ENCODE results near the gene CDC42EP5. TPM values are rescaled to one million over a fixed set of nuclear protein-coding genes. Genes with fewer than 3 reads are reported as not detected.
A peak's percentile ranks its signal among the peaks of the same experiment; 100 is the strongest.
"Not testable (repeated sequence)": the region's sequence is repeated elsewhere in the genome, so short reads cannot be mapped to it uniquely, and the experiment has no call there.

The CDC42EP5 gene, protein sequence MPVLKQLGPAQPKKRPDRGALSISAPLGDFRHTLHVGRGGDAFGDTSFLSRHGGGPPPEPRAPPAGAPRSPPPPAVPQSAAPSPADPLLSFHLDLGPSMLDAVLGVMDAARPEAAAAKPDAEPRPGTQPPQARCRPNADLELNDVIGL
- total RNA-seq = 100 to 1,000 TPM; 501 to 569 TPM
- long read RNA-seq, transcript CDC42EP5-201 (3 exons, 864 nt) = major isoform, 142 of 193 reads
- long read RNA-seq, partial matches to known transcripts = 50 of 193 reads
- long read RNA-seq, other reads (novel, unspliced or antisense) = 1 of 193 reads

DNA sequence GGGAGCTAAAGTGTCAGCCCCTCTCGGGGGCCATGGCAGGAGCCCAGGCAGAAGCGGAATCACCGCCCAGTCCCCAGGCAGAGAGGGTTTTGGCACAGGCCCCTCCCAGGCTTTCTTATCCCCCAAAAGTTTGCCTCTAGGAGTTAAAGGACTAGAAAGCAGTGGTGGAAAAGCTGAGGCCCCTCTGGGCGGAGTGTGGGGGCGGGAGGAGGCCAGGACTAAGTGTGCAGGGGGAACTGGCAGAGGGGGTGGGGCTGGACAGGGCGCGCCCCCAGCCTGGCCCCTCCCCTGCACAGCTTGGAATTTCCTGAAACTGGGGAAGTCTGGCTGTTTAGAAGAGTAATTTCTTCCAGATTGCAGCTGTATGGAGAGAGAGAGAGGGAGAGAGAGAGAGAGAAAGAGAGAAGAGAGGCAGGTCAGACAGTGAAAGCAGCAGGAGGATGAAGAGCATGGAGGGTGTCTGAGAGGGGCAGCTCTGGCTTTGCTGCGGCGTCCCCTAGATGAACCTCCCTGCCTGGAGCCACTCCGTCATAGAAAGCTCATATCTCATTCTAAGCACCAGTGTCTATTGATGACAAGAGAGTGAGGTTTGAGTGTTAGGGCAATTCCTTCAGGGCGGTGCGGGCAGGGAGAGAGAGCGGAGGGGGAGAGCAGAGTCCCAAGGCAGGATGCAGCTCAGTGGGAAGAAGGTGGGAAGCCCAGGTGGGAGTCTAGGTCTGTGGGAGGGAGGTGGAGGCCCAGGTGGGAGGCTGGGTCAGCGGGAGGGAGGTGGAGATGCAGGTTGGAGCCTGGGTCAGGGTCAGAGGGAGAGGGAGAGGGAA lies at the start of gene CDC42EP5:
CDC42EP5 (minus strand) TSS at position 226 of the 821 bp plus-strand sequence. CDS start 7,749 bp downstream, outside the sequence.
- ATAC-seq = peak; percentile 72
- intact Hi-C loops (cut with DNase I, micrococcal nuclease) = no loop called here
- peak; percentile 83 to 85 for DNase-seq

DNA sequence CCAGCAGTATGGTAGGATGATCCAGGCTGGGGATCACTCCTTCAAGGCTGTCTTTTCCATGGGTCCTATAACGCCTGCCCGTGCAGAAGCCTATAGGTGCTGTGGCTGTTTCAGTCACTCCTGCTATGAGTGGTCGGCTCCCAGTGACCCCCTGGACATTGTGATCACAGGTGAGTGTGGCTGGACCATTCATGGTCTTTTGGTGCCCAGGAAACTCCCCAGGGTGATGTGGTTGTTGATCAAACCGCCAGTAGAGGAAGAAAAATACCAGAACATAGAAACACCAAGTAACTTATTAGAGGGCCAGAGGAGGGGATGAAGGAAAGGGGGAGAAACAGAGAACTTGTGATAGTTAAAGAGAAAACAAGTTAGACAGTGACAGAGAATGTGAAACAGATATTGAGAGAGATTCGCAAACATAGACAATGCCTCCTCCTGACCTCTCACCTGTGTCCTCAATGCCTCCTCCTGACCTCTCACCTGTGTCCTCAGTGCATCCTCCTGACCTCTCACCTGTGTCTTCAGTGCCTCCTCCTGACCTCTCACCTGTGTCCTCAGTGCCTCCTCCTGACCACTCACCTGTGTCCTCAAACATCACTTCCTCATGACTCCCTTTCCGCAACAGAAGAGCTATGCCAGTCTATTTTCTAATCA lies 48.9 kb upstream of the CDC42EP5 start:
- DNase-seq (no peak), ATAC-seq (no peak)
- intact Hi-C loops (cut with DNase I, micrococcal nuclease) = no loop called here

DNA sequence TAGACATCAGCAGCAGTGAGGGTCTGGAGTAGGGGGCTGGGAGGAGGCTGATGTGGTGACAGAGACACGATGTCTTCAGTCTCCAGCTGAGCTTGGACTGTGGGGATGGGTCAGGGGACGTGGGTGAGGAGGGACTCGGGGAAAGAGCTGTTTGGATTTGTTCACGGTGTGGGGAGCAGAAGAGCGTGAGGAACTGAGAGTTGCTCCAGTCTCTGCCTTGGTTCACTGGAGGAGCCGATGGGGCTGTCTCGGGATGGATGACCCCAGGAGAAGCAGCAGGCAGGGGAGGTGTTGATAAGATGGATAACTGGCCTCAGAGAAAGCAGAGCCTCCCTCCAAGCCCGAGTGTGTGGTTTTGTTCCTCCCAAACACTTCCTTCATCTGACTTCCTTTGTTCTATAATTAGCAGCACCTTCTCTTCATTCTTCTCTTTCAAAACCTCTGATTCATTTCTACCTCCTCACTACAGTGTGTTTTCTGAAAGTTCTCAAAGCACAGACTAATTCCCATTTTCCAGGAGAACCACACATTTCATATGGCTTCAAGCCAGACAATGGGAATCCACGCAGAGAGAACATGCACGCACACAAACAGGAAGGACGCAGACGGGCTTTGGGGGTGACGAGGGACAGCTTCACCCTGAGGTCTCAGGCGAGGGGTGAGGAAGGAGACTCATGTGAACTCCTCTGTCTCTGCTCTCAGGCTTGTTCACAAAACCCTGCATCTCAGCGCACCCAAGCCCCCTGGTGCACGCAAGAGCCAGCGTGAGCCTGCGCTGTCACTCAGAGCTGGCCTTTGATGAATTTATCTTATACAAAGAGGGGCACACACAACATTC lies 48.1 kb upstream of the CDC42EP5 start:
- intact Hi-C loops (cut with DNase I, micrococcal nuclease) = no loop called here
- DNase-seq = no peak
- no peak for ATAC-seq

DNA sequence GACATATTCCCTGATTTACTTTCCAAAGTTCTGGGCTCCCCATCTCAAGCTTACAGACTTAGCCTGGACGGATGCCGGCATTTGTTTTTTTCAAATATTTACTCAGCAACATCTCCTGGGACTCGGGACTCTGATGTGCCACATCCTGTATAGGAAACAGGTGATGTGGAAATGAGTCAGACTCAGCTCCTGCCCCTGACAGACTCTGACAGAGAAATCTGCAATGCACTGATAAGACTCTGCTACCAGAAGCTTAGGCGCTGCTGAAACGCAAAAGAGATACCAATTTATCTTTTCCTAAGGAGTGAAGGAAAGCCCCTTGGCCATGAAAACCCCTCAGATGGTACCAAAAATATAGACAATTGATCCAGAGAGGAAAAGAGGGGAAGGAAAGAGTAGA lies 45.7 kb upstream of the CDC42EP5 start:
- intact Hi-C loops (cut with DNase I, micrococcal nuclease) = no loop called here
- DNase-seq (no peak), ATAC-seq (no peak)

DNA sequence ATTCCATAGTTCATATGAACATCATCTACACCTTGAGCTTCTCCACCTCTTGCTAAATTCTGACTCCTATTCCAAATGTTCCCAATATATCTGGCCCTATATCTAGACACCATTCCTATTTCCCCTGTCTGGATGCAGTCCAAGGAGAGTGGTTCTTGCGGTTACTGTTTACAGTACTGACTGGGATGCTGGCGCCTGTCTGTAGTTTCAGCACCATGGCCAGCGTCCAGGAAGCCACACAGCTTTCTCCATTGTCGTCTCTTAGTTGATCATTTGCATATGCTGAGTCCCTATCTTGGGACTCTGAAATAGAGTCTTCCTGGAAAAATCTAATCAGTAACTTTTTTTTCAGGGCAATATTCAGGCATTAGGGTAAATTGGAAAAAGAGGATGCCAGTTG lies 44.4 kb upstream of the CDC42EP5 start:
- DNase-seq = peak; percentile 32 to 73
- peak; percentile 66 for ATAC-seq
- intact Hi-C loops (cut with DNase I, micrococcal nuclease) = no loop called here

DNA sequence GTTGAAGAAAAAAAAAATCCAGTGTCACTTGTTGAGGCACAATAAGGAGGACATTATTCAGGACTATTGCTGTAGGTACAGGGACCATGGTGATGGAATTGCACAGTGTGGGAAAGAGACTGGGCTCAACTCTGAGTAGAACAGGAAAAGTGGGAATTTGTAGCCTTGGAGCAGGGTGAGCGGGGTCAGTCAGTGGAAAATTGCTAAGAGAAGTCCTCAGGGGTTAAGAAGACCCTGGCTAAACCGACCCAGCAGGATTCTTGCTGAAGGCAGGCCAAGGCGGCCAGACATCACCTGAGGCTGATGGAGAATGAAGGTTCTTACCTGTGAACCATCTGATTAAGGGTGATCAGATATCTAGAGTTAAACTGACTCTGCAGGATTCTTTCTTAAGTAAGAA lies 42.1 kb upstream of the CDC42EP5 start:
- intact Hi-C loops (cut with DNase I, micrococcal nuclease) = no loop called here
- ATAC-seq = no peak
- no peak for DNase-seq

DNA sequence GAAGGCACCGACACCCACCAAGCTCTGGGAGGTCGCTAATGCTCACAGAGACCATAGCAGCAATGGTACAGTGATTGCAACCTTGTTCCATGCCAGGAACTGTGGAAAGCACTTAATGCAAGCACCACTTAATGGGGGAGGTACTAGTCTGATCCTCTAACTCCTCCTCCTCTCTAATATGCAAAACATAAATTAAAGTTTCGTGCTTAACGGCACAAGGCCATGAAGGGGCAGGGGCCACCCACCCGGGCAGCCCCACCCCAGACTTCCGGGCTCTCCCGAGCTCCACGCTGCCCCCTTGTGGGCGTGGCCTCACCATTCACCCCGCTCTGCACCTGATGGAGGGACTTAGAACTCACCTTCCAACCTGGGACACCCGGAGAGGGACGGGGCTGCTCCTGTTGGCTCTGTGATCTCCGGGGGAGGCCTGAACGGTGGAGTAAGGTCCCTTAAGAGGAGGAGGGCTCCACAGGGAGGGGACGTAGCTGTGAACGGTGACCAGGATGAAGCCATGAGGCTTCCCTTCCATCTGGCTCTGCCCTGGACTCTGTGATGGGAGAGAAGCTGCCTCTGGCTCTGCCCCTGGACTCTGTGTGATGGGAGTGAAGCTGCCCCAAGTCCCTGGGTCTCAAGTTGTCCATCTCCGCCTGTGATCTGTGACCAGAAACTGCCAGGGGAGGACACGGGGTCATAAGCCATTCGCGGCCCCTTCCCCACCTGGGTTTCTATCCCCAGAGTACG lies 36.3 kb upstream of the CDC42EP5 start:
- DNase-seq; intact Hi-C loops (cut with DNase I, micrococcal nuclease): not testable (repeated sequence)
- ATAC-seq = peak; percentile 34

DNA sequence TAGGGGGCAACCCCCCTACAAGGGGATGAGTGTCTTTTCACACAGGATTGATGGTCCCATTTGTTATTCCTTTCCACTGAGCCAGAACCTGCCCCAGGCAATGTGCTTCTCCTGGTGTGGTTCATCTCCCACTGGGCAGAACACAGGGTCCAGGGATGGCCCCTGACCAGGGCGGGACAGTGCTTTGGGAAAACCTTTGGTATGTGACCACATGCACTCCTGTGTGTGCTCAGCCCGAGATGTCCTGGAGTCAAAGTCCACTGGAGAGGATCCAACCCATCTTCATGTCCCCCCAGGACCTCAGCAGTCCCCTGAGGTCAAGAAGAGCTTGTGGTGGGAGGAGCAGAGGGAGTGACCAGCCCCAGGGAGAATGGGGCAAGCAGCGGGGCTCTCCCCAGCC lies 35.4 kb upstream of the CDC42EP5 start:
- intact Hi-C loops (cut with DNase I, micrococcal nuclease); ATAC-seq; DNase-seq: not testable (repeated sequence)

DNA sequence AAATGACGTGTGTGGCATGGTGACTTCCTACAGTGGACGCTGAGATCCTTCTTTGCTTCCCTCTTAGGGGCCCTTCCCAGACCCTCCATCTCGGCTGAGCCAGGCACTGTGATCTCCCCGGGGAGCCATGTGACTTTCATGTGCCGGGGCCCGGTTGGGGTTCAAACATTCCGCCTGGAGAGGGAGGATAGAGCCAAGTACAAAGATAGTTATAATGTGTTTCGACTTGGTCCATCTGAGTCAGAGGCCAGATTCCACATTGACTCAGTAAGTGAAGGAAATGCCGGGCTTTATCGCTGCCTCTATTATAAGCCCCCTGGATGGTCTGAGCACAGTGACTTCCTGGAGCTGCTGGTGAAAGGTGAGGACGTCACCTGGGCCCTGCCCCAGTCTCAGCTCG lies 34.7 kb upstream of the CDC42EP5 start:
- ATAC-seq (no peak), DNase-seq (no peak)
- intact Hi-C loops (cut with DNase I, micrococcal nuclease) = no loop called here

DNA sequence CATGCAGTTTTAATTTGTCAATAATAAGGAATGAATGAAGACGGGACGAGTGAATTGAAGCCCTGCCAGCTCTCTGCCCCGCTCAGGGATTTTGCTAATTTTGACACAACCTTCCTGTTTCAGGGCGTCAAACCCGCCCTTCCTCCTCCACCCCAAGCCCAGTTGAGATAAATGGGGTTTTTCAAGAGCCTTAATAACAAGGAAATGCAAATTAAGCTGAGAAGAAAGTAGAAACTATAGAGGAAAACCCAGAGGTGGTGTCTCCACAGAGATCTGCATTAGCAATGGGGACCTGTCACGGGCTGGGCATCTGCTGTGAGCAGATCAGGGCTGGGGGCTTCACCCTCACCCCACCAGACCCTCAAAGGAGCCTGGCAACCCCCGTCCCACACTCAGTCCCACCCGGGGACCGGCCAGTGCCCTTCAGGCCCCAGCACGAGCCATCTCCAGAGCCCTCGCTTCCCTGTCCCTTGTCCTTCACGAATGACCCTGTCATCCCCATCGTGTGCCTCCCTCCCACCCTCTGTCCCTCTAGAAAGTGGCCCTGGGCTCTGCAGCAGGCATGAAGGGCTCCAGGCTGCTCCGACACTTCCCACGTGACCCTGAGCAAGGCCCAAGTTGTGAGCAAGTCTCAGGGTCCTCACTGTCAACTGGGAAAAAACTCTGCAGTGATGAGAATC lies 34.1 kb upstream of the CDC42EP5 start:
- ATAC-seq; intact Hi-C loops (cut with DNase I, micrococcal nuclease): not testable (repeated sequence)

DNA sequence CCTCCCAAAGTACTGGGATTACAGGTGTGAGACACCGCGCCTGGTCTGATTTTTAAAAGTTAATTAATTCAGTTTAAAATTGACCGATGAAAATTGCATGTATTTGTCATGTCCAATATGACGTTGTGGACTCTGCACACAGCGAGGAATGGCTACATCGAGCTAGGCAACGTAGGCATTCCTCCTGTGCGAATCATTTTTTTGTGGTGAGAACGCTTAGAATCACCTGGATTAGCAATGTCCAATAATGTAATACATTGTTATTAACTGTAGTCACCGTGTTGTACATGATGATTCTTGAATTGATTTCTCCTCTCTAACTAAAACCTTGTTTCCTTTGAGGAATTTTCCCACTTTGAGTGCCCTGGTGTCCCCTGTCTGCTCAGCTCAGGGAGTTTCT lies 33.0 kb upstream of the CDC42EP5 start:
- intact Hi-C loops (cut with DNase I, micrococcal nuclease) = no loop called here
- ATAC-seq = no peak
- no peak for DNase-seq

More for the DNA sequence above, 34.1 kb upstream of the CDC42EP5 start:
- not testable (repeated sequence) for DNase-seq

DNA sequence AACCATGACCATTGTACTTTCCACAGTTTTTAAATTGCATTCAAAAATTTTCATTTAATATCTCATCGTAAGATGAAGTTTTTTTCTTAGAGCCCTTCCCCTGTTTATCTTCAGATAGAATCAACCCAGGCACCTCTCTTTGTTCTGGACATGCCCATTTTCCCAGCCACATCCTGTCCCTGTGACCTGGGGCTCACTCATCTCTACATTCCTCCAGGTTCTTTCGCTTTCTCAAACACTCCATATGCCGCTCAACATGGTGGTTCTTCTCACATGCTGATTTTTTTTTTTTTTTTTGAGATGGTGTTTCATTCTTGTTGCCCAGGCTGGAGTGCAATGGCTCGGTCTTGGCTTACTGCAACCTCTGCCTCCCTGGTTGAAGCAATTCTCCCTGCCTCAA lies 32.4 kb upstream of the CDC42EP5 start:
- intact Hi-C loops (cut with DNase I, micrococcal nuclease); ATAC-seq; DNase-seq: not testable (repeated sequence)

DNA sequence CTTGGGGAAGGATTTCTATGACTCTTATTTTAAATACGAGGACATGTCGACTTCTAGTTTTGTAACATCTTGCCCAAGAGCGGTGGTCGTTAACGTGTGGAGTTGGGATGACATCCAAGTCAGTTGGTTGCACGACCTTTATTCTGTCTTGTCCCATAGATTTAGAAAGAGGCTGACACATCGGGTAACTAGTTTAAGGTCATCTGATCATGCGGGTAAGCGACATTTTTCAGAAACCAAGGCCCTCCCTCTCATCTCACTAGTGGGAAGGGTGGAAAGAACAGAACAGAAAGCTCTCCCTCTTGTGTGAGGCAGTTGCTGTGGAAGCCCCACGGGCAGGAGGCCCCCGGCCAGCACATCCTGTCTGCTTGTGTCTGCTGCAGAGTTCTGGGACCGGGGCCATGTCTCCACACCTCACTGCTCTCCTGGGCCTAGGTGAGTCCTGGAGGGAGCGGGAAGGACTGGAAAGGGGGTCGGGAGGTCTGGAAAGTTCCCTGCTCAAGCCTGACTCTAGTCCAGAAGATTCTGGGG lies 29.5 kb upstream of the CDC42EP5 start, which contains the start of gene LAIR2:
LAIR2 (plus strand) TSS at position 314 of the 531 bp plus-strand sequence; CDS start at position 402, 88 bp downstream.
- DNase-seq (no peak), ATAC-seq (no peak)
- intact Hi-C loops (cut with DNase I, micrococcal nuclease) = no loop called here

DNA sequence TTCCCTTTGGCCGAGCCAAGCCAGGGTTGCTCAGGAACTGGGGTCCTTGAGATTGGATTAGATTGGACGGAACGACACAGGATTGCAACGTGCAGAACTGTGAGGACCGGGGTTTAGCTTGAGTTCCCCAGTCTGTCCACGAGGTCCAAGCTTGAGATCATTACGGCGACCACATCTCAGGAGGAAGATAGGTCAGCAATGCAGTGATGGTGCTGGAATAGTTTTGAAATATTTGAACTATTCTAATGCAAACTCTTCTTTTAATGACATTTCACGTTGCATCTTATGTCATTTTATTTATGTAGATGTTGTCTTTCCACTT lies 25.3 kb upstream of the CDC42EP5 start:
- intact Hi-C loops (cut with DNase I, micrococcal nuclease); DNase-seq; ATAC-seq: not testable (repeated sequence)

DNA sequence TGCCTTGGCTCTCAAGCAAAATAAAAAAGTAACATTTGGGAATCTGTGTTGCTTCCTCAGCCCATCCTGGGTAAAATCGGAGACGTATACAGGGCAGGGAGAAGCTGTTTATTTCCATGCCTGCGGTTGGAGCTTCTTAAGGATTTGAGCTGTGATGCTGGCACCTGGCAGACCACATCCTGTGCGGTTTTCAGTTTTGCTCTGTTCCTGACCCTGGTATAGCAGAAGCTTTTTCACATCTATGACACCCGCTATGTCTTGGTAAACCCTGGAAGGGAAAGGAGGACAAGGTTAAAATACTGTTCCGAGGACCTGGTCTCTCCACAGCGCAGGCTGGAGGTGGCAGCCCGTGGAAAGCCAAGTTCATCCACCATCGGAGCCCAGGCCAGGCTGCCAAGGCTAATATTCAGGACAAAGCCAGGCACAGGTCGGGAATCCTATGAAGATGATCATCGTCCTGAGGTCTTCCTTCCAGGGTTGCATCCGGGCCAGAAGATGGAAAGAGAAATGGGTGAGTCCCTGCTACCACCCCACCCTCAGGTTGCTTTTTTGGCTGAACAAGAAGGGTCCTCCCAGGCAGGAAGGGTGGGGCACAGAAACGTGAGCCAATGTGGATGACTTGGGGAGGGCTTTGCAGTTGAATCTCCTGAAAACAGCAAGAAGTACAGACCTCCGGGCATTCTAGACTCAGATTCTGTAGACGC lies 24.8 kb upstream of the CDC42EP5 start:
- intact Hi-C loops (cut with DNase I, micrococcal nuclease); DNase-seq; ATAC-seq: not testable (repeated sequence)

DNA sequence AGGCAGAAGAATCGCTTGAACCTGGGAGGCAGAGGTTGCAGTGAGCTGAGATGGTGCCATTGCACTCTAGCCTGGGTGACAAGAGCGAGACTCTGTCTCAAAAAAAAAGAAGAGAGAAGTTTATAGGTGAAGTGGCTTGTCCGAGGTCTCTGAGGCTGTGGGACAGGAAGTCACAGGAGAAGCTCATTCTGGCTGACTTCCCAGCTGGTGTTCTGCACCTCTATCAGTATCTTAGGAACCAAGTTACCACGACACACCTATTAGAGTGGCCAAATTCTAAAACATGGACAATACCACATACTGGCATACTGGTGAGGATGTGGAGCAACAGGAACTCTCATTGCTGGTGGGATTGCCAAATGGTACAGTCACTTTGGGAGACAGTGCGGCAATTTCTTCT lies 22.2 kb upstream of the CDC42EP5 start:
- DNase-seq; intact Hi-C loops (cut with DNase I, micrococcal nuclease); ATAC-seq: not testable (repeated sequence)
